HepG2 (cell line): Measurements from ENCODE around the gene MAEA. TPM values are rescaled to one million over a fixed set of nuclear protein-coding genes. Genes with fewer than 3 reads are reported as not detected.
A peak's percentile ranks its signal among the peaks of the same experiment; 100 is the strongest.

Experiments
- CREM ChIP-seq, 2 experiments: sonication (generic) in 1 of 2; formaldehyde crosslinking in 1 of 2; IDR thresholded peaks; 2 replicates each; pipeline versions ENCODE4 v1.4.0 to v1.6.1; 2016 to 2020; ENCODE audit warnings: antibody characterized with exemption in 1 of 2, mild to moderate bottlenecking in 1 of 2, missing genetic modification reagents in 1 of 2
- DPF2 ChIP-seq: sonication (generic); formaldehyde crosslinking; IDR thresholded peaks from 2 replicates; pipeline ENCODE4 v1.4.0; 2020; ENCODE audit warnings: mild to moderate bottlenecking, low read depth, missing genetic modification reagents, borderline replicate concordance
- HNF1B ChIP-seq: sonication (generic); formaldehyde crosslinking; IDR thresholded peaks from 2 replicates; pipeline ENCODE4 v1.5.1; 2020; ENCODE audit warnings: mild to moderate bottlenecking, moderate library complexity, missing genetic modification reagents
- JUN ChIP-seq: sonication (generic); formaldehyde crosslinking; IDR thresholded peaks from 2 replicates; pipeline ENCODE4 v1.4.0; 2020; ENCODE audit warnings: mild to moderate bottlenecking, missing genetic modification reagents
- MED1 ChIP-seq: sonication (generic); formaldehyde crosslinking; IDR thresholded peaks from 2 replicates; pipeline ENCODE4 v1.4.0; 2020; ENCODE audit warnings: missing genetic modification reagents
- NFKB2 ChIP-seq: sonication (generic); formaldehyde crosslinking; IDR thresholded peaks from 2 replicates; pipeline ENCODE4 v1.4.0; 2020; ENCODE audit warnings: missing genetic modification reagents, borderline replicate concordance
- NONO ChIP-seq, 2 experiments: fragments of 450-650 bp in 1 of 2; sonication (generic) in 1 of 2; formaldehyde crosslinking in 1 of 2; IDR thresholded peaks in 1 of 2; conservative IDR thresholded peaks in 1 of 2; 2 replicates each; pipeline versions ENCODE4 v1.6.1 to v1.8.0; 2017 to 2022; ENCODE audit warnings: mild to moderate bottlenecking in 1 of 2, missing genetic modification reagents in 1 of 2, moderate library complexity in 1 of 2
- RFXANK ChIP-seq: IDR thresholded peaks from 2 replicates; pipeline ENCODE4 v1.6.1; 2016
- SRF ChIP-seq: IDR thresholded peaks from 2 replicates; pipeline ENCODE4 v1.6.1; 2011; ENCODE audit warnings: mild to moderate bottlenecking, low read depth, low read length, moderate library complexity
- TAF15 ChIP-seq: fragments of 200-400 bp; formaldehyde crosslinking; IDR thresholded peaks from one replicate; pipeline ENCODE4 v1.6.1; 2018; ENCODE audit warnings: mild to moderate bottlenecking, low read depth, low read length; ENCODE audit not compliant: poor library complexity, severe bottlenecking
- ZNF142 ChIP-seq: sonication (generic); formaldehyde crosslinking; IDR thresholded peaks from 2 replicates; pipeline ENCODE4 v1.4.0; 2020; ENCODE audit warnings: missing genetic modification reagents
- polyA plus RNA-seq, 8 experiments: library from polyadenylated mRNA; depleted of rRNA in 3 of 8; stranded (reverse) in 7 of 8; unstranded in 1 of 8; fragments of >200 nt; fragmentation: Illumina TruSeq in 4 of 8; extraction: Trizol in 4 of 8; gene quantifications; 2 replicates each; pipeline versions ENCODE4 v1.2.1 to v1.2.3, GENCODE V29; 2011 to 2016; ENCODE audit warnings: low read depth in 4 of 8, missing spikeins in 1 of 8, mixed read lengths in 1 of 8; ENCODE audit not compliant: insufficient read depth in 1 of 8
- total RNA-seq, 5 experiments: library from RNA; depleted of rRNA; stranded (reverse); fragments of >200 nt; fragmentation: Illumina TruSeq; extraction: Trizol; gene quantifications; 2 replicates each; pipeline ENCODE4 v1.2.3, GENCODE V29; 2016; ENCODE audit warnings: low read depth in 1 of 5
- TF ChIP-seq, protein P1 (sequence below), 2 experiments: IDR thresholded peaks; 2 replicates each; pipeline ENCODE4 v1.6.1; 2011 to 2012; ENCODE audit warnings: low read length in 2 of 2, borderline replicate concordance in 1 of 2, low read depth in 1 of 2, mild to moderate bottlenecking in 1 of 2, moderate library complexity in 1 of 2
- TF ChIP-seq, protein P2 (sequence below): sonication (generic); formaldehyde crosslinking; IDR thresholded peaks from 2 replicates; pipeline ENCODE4 v1.4.0; 2020; ENCODE audit warnings: missing genetic modification reagents

The MAEA gene
- total and polyA plus RNA-seq, 2 of the 13 experiments (the other 11 are each of a cell fraction or from before 2014, with no cell fraction given): 52.0 to 57.1 TPM

DNA sequence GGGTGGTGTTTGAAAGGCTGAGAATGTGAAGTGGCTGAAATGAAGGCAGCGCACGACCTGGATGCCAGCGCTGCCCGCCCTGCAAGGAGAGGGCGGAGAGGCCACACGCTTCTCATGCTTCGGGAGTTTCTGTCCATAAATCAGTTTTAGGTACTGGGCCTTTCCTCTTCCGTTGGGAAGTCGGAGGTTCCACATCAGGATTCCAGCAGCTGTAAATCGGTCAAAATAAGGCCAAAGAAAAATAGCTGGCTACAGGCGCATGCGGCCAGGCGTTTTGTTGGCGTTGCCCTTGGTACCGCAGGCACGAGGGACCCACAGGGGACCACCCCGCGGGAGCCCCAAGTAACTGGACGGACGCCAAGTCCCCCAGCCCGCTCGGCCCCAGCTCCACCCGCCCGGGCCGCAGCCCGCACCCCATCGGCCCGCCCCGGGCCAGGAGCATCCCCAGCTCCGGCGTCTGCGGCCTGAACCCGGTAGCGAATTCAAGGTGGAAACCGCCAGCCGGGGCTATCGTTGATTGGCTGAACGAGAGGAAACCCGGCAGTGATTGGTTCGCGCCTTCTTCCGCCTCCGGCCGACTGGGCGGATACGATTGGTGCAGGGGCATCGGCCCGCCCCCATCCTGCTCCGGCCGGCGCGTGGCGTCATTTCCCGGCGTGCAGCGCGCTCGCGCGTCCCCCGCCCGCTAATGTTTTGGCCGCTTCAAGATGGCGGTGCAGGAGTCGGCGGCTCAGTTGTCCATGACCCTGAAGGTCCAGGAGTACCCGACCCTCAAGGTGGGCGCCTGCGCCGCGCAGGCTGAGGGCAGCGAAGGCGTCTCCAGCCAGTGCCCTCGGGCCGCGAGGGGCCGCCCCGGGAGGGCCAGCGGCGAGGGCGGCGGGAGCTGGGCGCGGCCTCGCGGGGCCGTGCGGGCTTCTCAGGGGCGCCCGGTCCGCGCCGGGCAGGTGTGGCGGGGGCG lies at the start of gene MAEA (continued):
- TF ChIP-seq, protein P1, sequence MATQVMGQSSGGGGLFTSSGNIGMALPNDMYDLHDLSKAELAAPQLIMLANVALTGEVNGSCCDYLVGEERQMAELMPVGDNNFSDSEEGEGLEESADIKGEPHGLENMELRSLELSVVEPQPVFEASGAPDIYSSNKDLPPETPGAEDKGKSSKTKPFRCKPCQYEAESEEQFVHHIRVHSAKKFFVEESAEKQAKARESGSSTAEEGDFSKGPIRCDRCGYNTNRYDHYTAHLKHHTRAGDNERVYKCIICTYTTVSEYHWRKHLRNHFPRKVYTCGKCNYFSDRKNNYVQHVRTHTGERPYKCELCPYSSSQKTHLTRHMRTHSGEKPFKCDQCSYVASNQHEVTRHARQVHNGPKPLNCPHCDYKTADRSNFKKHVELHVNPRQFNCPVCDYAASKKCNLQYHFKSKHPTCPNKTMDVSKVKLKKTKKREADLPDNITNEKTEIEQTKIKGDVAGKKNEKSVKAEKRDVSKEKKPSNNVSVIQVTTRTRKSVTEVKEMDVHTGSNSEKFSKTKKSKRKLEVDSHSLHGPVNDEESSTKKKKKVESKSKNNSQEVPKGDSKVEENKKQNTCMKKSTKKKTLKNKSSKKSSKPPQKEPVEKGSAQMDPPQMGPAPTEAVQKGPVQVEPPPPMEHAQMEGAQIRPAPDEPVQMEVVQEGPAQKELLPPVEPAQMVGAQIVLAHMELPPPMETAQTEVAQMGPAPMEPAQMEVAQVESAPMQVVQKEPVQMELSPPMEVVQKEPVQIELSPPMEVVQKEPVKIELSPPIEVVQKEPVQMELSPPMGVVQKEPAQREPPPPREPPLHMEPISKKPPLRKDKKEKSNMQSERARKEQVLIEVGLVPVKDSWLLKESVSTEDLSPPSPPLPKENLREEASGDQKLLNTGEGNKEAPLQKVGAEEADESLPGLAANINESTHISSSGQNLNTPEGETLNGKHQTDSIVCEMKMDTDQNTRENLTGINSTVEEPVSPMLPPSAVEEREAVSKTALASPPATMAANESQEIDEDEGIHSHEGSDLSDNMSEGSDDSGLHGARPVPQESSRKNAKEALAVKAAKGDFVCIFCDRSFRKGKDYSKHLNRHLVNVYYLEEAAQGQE (IDR thresholded peaks at IDR 0.05; ENCODE audit: borderline replicate concordance in 1 of 2, low read depth in 1 of 2, low read length in 2 of 2): 0 out of 4 replicates have a peak, but pooled peaks of 1 of the 2 experiments have one; percentile 9
- TF ChIP-seq NFKB2 (CRISPR knock-in tag) (peak; percentile 35; the same call in 1 of the 2 replicates), HNF1B (peak; percentile 66), NONO (IDR thresholded peaks at IDR 0.05) (no peak), NONO (CRISPR knock-in tag; conservative IDR thresholded peaks at IDR 0.05) (peak; percentile 87), RFXANK (CRISPR knock-in tag) (0 out of 2 replicates have a peak, but pooled peaks have one; percentile 44), SRF (0 out of 2 replicates have a peak, but pooled peaks have one; percentile 15), TAF15 (no peak), ZNF142 (CRISPR knock-in tag) (peak; percentile 78; the same call in 1 of the 2 replicates), CREM (IDR thresholded peaks at IDR 0.05) (peak; percentile 73), CREM (CRISPR knock-in tag; IDR thresholded peaks at IDR 0.05) (no peak), JUN (CRISPR knock-in tag) (peak; percentile 58; the same call in 1 of the 2 replicates), DPF2 (CRISPR knock-in tag) (no peak), MED1 (CRISPR knock-in tag) (peak; percentile 41; the same call in 1 of the 2 replicates)
- TF ChIP-seq, protein P2, sequence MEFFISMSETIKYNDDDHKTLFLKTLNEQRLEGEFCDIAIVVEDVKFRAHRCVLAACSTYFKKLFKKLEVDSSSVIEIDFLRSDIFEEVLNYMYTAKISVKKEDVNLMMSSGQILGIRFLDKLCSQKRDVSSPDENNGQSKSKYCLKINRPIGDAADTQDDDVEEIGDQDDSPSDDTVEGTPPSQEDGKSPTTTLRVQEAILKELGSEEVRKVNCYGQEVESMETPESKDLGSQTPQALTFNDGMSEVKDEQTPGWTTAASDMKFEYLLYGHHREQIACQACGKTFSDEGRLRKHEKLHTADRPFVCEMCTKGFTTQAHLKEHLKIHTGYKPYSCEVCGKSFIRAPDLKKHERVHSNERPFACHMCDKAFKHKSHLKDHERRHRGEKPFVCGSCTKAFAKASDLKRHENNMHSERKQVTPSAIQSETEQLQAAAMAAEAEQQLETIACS (CRISPR knock-in tag): peak; percentile 52; the same call in 1 of the 2 replicates
